ENCODE results near the gene UTP14C.
"Not testable (repeated sequence)": the region's sequence is repeated elsewhere in the genome, so short reads cannot be mapped to it uniquely, and the experiment has no call there.

The UTP14C gene

GRCh38 chr13:52029569-52029968 lies 5.1 kb downstream of the UTP14C start:
- peaks cover 68% of the 10 kb centered on the region for H3K36me3 Mint-ChIP-seq (ENCODE audit: low read depth)
- no peak overlapping the region for H3K27ac Mint-ChIP-seq
- H3K4me1 Mint-ChIP-seq = no peaks in the 10 kb centered on the region
- no peaks in the 10 kb centered on the region for H3K27me3 Mint-ChIP-seq (ENCODE audit: low read depth)
- no peak for TF ChIP-seq CTCF (IDR thresholded peaks at IDR 0.05; ENCODE audit: unreplicated experiment in 3 of 3)
- H3K4me3 Mint-ChIP-seq = no peak overlapping the region
- H3K9me3 Mint-ChIP-seq = peaks cover 32% of the 10 kb centered on the region

- peaks cover 60% of the 10 kb centered on the region for H3K36me3 Mint-ChIP-seq (ENCODE audit: low read depth)
- H3K4me1 Mint-ChIP-seq; H3K27me3 Mint-ChIP-seq (ENCODE audit: low read depth); H3K4me3 Mint-ChIP-seq; H3K27ac Mint-ChIP-seq: not testable (repeated sequence)
- peaks cover 32% of the 10 kb centered on the region for H3K9me3 Mint-ChIP-seq
These were observed 5.9 kb downstream of the UTP14C start for GRCh38 chr13:52030401-52030800.

GRCh38 chr13:52033039-52033438 lies 8.5 kb downstream of the UTP14C start:
- Mint-ChIP-seq H3K27ac (no peak overlapping the region), H3K36me3 (ENCODE audit: low read depth) (peaks cover 36% of the 10 kb centered on the region), H3K4me1 (no peaks in the 10 kb centered on the region), H3K9me3 (peaks cover 15% of the 10 kb centered on the region), H3K4me3 (no peak overlapping the region), H3K27me3 (ENCODE audit: low read depth) (no peaks in the 10 kb centered on the region)
- TF ChIP-seq CTCF (IDR thresholded peaks at IDR 0.05; ENCODE audit: unreplicated experiment in 3 of 3) = no peak

GRCh38 chr13:52034616-52035226 lies 10.2 kb downstream of the UTP14C start:
- Mint-ChIP-seq H3K4me3 (no peak overlapping the region), H3K27ac (no peak overlapping the region), H3K4me1 (no peaks in the 10 kb centered on the region), H3K36me3 (ENCODE audit: low read depth) (peaks cover 23% of the 10 kb centered on the region), H3K9me3 (peaks cover 4% of the 10 kb centered on the region), H3K27me3 (ENCODE audit: low read depth) (no peaks in the 10 kb centered on the region)
- no peak for TF ChIP-seq CTCF (IDR thresholded peaks at IDR 0.05; ENCODE audit: unreplicated experiment in 3 of 3)

- no peaks in the 10 kb centered on the region for H3K4me1 Mint-ChIP-seq
- H3K4me3 Mint-ChIP-seq = no peak overlapping the region
- no peak for TF ChIP-seq CTCF (IDR thresholded peaks at IDR 0.05; ENCODE audit: unreplicated experiment in 3 of 3)
- H3K27me3 Mint-ChIP-seq (ENCODE audit: low read depth) = no peaks in the 10 kb centered on the region
- H3K36me3 Mint-ChIP-seq (ENCODE audit: low read depth) = peaks cover 15% of the 10 kb centered on the region
- H3K9me3 Mint-ChIP-seq = peaks cover 4% of the 10 kb centered on the region
- H3K27ac Mint-ChIP-seq = no peak overlapping the region
These were observed 11.5 kb downstream of the UTP14C start for GRCh38 chr13:52036037-52036436.

- H3K4me3 Mint-ChIP-seq = no peak overlapping the region
- H3K27ac Mint-ChIP-seq = no peak overlapping the region
- H3K27me3 Mint-ChIP-seq (ENCODE audit: low read depth) = no peaks in the 10 kb centered on the region
- no peak for TF ChIP-seq CTCF (IDR thresholded peaks at IDR 0.05; ENCODE audit: unreplicated experiment in 3 of 3)
- peaks cover 14% of the 10 kb centered on the region for H3K9me3 Mint-ChIP-seq
- H3K4me1 Mint-ChIP-seq = no peaks in the 10 kb centered on the region
- H3K36me3 Mint-ChIP-seq (ENCODE audit: low read depth) = peaks cover 17% of the 10 kb centered on the region
These were observed 19.2 kb downstream of the UTP14C start for GRCh38 chr13:52043675-52044074.
